ENCODE measurements around the gene ARID1B.

- TF ChIP-seq, protein P1, sequence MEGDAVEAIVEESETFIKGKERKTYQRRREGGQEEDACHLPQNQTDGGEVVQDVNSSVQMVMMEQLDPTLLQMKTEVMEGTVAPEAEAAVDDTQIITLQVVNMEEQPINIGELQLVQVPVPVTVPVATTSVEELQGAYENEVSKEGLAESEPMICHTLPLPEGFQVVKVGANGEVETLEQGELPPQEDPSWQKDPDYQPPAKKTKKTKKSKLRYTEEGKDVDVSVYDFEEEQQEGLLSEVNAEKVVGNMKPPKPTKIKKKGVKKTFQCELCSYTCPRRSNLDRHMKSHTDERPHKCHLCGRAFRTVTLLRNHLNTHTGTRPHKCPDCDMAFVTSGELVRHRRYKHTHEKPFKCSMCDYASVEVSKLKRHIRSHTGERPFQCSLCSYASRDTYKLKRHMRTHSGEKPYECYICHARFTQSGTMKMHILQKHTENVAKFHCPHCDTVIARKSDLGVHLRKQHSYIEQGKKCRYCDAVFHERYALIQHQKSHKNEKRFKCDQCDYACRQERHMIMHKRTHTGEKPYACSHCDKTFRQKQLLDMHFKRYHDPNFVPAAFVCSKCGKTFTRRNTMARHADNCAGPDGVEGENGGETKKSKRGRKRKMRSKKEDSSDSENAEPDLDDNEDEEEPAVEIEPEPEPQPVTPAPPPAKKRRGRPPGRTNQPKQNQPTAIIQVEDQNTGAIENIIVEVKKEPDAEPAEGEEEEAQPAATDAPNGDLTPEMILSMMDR (IDR thresholded peaks at IDR 0.05; ENCODE audit: poor library complexity), result no peak
- TF ChIP-seq EZH2 (IDR thresholded peaks at IDR 0.05; ENCODE audit: borderline replicate concordance), result no peak
- TF ChIP-seq EZH2phosphoT487 (IDR thresholded peaks at IDR 0.05; ENCODE audit: low read depth, severe bottlenecking, unreplicated experiment), result no peak
Observed at GRCh38 chr6:156825475-156825874, 48.3 kb downstream of the ARID1B start.
